SK-N-MC (cell line): ENCODE measurements around the gene NINJ1.

ENCODE experiments used
- EZH2 ChIP-seq: fragments of 200-600 bp; sonication (generic); IDR thresholded peaks from one replicate; pipeline ENCODE4 v1.6.1; 2017; ENCODE audit warnings: antibody characterized with exemption
- FOXP2 ChIP-seq: optimal IDR thresholded peaks from 2 replicates; pipeline ENCODE3; 2011; ENCODE audit warnings: mild to moderate bottlenecking, moderate library complexity; ENCODE audit not compliant: insufficient read depth; ENCODE audit errors: extremely low read length, control extremely low read depth
- POLR2AphosphoS5 ChIP-seq: IDR thresholded peaks from 2 replicates; pipeline ENCODE4 v1.6.1; 2012; ENCODE audit warnings: mild to moderate bottlenecking, low read depth, low read length, borderline replicate concordance

GRCh38 chr9:93087971-93088655, 45.9 kb downstream of the NINJ1 start:
- TF ChIP-seq EZH2: no peak
- no peak for TF ChIP-seq POLR2AphosphoS5
- TF ChIP-seq FOXP2: no peak
